RWPE2 (cell line): ENCODE data around the gene ZC2HC1B.
"Not testable (repeated sequence)": the region's sequence is repeated elsewhere in the genome, so short reads cannot be mapped to it uniquely, and the experiment has no call there.

Experiments
- ATAC-seq: fragments of 200-7000 bp; cut with Tn5 transposase; 3 replicates; pipeline ENCODE4 v1.9.1; 2021; ENCODE audit warnings: low read depth
- DNase-seq: peaks from one replicate; pipeline ENCODE4 v3.0.0-alpha.2; 2020; ENCODE audit warnings: low spot score
- H3K27ac ChIP-seq: fragments of 450-650 bp; 2 replicates; pipeline ENCODE4 v1.5.1; 2017; ENCODE audit warnings: mild to moderate bottlenecking; ENCODE audit not compliant: poor library complexity, severe bottlenecking
- H3K27me3 ChIP-seq: fragments of 250-450 bp; sonication (Bioruptor Pico); 2 replicates; pipeline ENCODE4 v1.5.1; 2021; ENCODE audit warnings: mild to moderate bottlenecking, moderate library complexity; ENCODE audit not compliant: insufficient read depth, poor library complexity, severe bottlenecking
- H3K36me3 ChIP-seq: fragments of 250-450 bp; sonication (Bioruptor Pico); 2 replicates; pipeline ENCODE4 v1.5.1; 2020; ENCODE audit warnings: low read depth, mild to moderate bottlenecking, moderate library complexity
- H3K4me1 ChIP-seq: fragments of 250-450 bp; sonication (Bioruptor Pico); 2 replicates; pipeline ENCODE4 v1.5.1; 2021; ENCODE audit warnings: mild to moderate bottlenecking, moderate library complexity; ENCODE audit not compliant: insufficient read depth, poor library complexity, severe bottlenecking
- H3K4me3 ChIP-seq: fragments of 250-450 bp; sonication (Bioruptor Pico); 2 replicates; pipeline ENCODE4 v1.5.1; 2021; ENCODE audit warnings: mild to moderate bottlenecking, moderate library complexity; ENCODE audit not compliant: severe bottlenecking
- H3K9me3 ChIP-seq: fragments of 250-450 bp; sonication (Bioruptor Pico); 2 replicates; pipeline ENCODE4 v1.5.1; 2021; ENCODE audit warnings: mild to moderate bottlenecking, moderate library complexity; ENCODE audit not compliant: severe bottlenecking
- CTCF ChIP-seq: fragments of 450-650 bp; IDR thresholded peaks from one replicate; pipeline ENCODE4 v1.5.1; 2017; ENCODE audit warnings: mild to moderate bottlenecking, moderate library complexity; ENCODE audit not compliant: poor library complexity, severe bottlenecking

The ZC2HC1B gene

GRCh38 chr6:143863771-143864170 lies 503 bp upstream of the ZC2HC1B start:
- DNase-seq (no peak), ATAC-seq (no peak)
- peaks cover 61% of the 10 kb centered on the region for H3K36me3 ChIP-seq
- H3K27ac ChIP-seq: no peak overlapping the region
- H3K4me1 ChIP-seq: no peaks in the 10 kb centered on the region
- H3K27me3 ChIP-seq: no peaks in the 10 kb centered on the region
- no peak overlapping the region for H3K4me3 ChIP-seq
- no peaks in the 10 kb centered on the region for H3K9me3 ChIP-seq
- TF ChIP-seq CTCF: no peak

GRCh38 chr6:143867236-143867635 lies 3.0 kb downstream of the ZC2HC1B start:
- Histone ChIP-seq H3K9me3 (no peaks in the 10 kb centered on the region), H3K27me3 (no peaks in the 10 kb centered on the region), H3K4me1 (no peaks in the 10 kb centered on the region), H3K4me3 (no peak overlapping the region), H3K36me3 (peaks cover 28% of the 10 kb centered on the region), H3K27ac (no peak overlapping the region)
- no peak for TF ChIP-seq CTCF
- DNase-seq (no peak), ATAC-seq (no peak)

- H3K36me3 ChIP-seq: peaks cover 12% of the 10 kb centered on the region
- not testable (repeated sequence) for H3K27me3 ChIP-seq, H3K9me3 ChIP-seq, H3K4me1 ChIP-seq, DNase-seq, H3K27ac ChIP-seq, H3K4me3 ChIP-seq, ATAC-seq
These were observed 4.5 kb downstream of the ZC2HC1B start for GRCh38 chr6:143868808-143869207.

GRCh38 chr6:143871202-143871730 lies 7.0 kb downstream of the ZC2HC1B start:
- not testable (repeated sequence) for H3K27ac ChIP-seq

GRCh38 chr6:143872201-143872600 lies 7.9 kb downstream of the ZC2HC1B start:
- no peaks in the 10 kb centered on the region for H3K27me3 ChIP-seq
- no peak for DNase-seq
- no peaks in the 10 kb centered on the region for H3K36me3 ChIP-seq
- H3K4me1 ChIP-seq: no peaks in the 10 kb centered on the region
- ATAC-seq: no peak
- no peak overlapping the region for H3K27ac ChIP-seq
- H3K4me3 ChIP-seq: no peak overlapping the region
- TF ChIP-seq CTCF: no peak
- H3K9me3 ChIP-seq: no peaks in the 10 kb centered on the region

More at GRCh38 chr6:143871202-143871730, 7.0 kb downstream of the ZC2HC1B start:
- H3K4me3 ChIP-seq, DNase-seq, ATAC-seq, H3K4me1 ChIP-seq, H3K36me3 ChIP-seq, H3K27me3 ChIP-seq, H3K9me3 ChIP-seq: not testable (repeated sequence)

- H3K36me3 ChIP-seq, H3K27ac ChIP-seq, H3K9me3 ChIP-seq, H3K27me3 ChIP-seq, ATAC-seq, H3K4me3 ChIP-seq, DNase-seq, H3K4me1 ChIP-seq: not testable (repeated sequence)
These were observed 9.3 kb downstream of the ZC2HC1B start for GRCh38 chr6:143873600-143873999.

- H3K4me3 ChIP-seq, ATAC-seq, H3K4me1 ChIP-seq, H3K27ac ChIP-seq, H3K27me3 ChIP-seq, H3K9me3 ChIP-seq, H3K36me3 ChIP-seq, DNase-seq: not testable (repeated sequence)
These were observed 10.2 kb downstream of the ZC2HC1B start for GRCh38 chr6:143874503-143874902.
